IMR-90 (cell line): ENCODE data around the gene WASL. TPM values are rescaled to one million over a fixed set of nuclear protein-coding genes. Genes with fewer than 3 reads are reported as not detected.
A peak's percentile ranks its signal among the peaks of the same experiment; 100 is the strongest.

Source experiments
- ATAC-seq: fragments of 200-7000 bp; cut with Tn5 transposase; 2 replicates; pipeline ENCODE4 v1.9.1; 2020; ENCODE audit warnings: low read depth, mild to moderate bottlenecking, moderate library complexity
- BruUV-seq: library from RNA; stranded (reverse); fragments of 400-500 nt; replicated peaks from 2 replicates; lab custom pipeline; 2021; lab: Mats Ljungman, UMichigan
- CTCF ChIA-PET: fragments of 300-600 bp; formaldehyde crosslinking; extraction: SDS; loops from one replicate; lab custom pipeline; 2021; ENCODE audit warnings: antibody characterized with exemption; lab: Yijun Ruan, JAX
- POLR2A ChIA-PET: fragments of 300-600 bp; sonication (Branson Sonifier 250); formaldehyde crosslinking; loops from one replicate; lab custom pipeline; 2022; ENCODE audit warnings: antibody characterized with exemption; ENCODE audit not compliant: unreplicated experiment; lab: Charles Lee
- DNase-seq: peaks from one replicate; pipeline ENCODE4 v3.0.0; 2013
- H2AFZ ChIP-seq: replicated peaks from 2 replicates; pipeline ENCODE3; 2013; ENCODE audit warnings: low read length, mild to moderate bottlenecking; ENCODE audit not compliant: poor library complexity
- H2AK5ac ChIP-seq: 2 replicates; pipeline ENCODE4 v1.6.1; 2013; ENCODE audit warnings: low read depth, low read length, inconsistent platforms
- H2AK9ac ChIP-seq: replicated peaks from 2 replicates; pipeline ENCODE3; 2013; ENCODE audit warnings: mild to moderate bottlenecking, low read depth, low read length, moderate library complexity; ENCODE audit not compliant: poor library complexity
- H2BK120ac ChIP-seq: 2 replicates; pipeline ENCODE4 v1.6.1; 2013; ENCODE audit warnings: low read depth, low read length, inconsistent platforms
- H2BK15ac ChIP-seq: 3 replicates; pipeline ENCODE4 v1.6.1; 2013; ENCODE audit warnings: low read depth, low read length, inconsistent platforms
- H2BK20ac ChIP-seq: 2 replicates; pipeline ENCODE4 v1.6.1; 2013; ENCODE audit warnings: low read depth, mild to moderate bottlenecking, inconsistent platforms, low read length, moderate library complexity
- H2BK5ac ChIP-seq: 2 replicates; pipeline ENCODE4 v1.6.1; 2013; ENCODE audit warnings: mild to moderate bottlenecking, low read depth, low read length, inconsistent platforms; ENCODE audit not compliant: poor library complexity, severe bottlenecking
- H3K14ac ChIP-seq: replicated peaks from 2 replicates; pipeline ENCODE4 v1.6.1; 2013; ENCODE audit warnings: low read depth, low read length, inconsistent platforms
- H3K18ac ChIP-seq: 2 replicates; pipeline ENCODE4 v1.6.1; 2013; ENCODE audit warnings: low read depth, low read length, control low read depth
- H3K23ac ChIP-seq: 2 replicates; pipeline ENCODE4 v1.6.1; 2013; ENCODE audit warnings: low read depth, low read length, inconsistent platforms
- H3K27ac ChIP-seq: 2 replicates; pipeline ENCODE4 v1.5.1; 2013; ENCODE audit warnings: mild to moderate bottlenecking, control low read depth, low read length; ENCODE audit not compliant: insufficient read depth
- H3K27me3 ChIP-seq: 2 replicates; pipeline ENCODE4 v1.6.1; 2013; ENCODE audit warnings: low read length; ENCODE audit not compliant: control insufficient read depth, insufficient read depth
- H3K36me3 ChIP-seq: 2 replicates; pipeline ENCODE4 v1.6.1; 2013; ENCODE audit warnings: low read length, mixed read lengths; ENCODE audit not compliant: control insufficient read depth, insufficient read depth
- H3K4ac ChIP-seq: 2 replicates; pipeline ENCODE4 v1.6.1; 2013; ENCODE audit warnings: low read depth, low read length, inconsistent platforms
- H3K4me1 ChIP-seq: 2 replicates; pipeline ENCODE4 v1.6.1; 2013; ENCODE audit warnings: low read length, mixed read lengths; ENCODE audit not compliant: control insufficient read depth, insufficient read depth
- H3K4me2 ChIP-seq: 2 replicates; pipeline ENCODE4 v1.6.1; 2013; ENCODE audit warnings: low read depth, mild to moderate bottlenecking, control low read depth, low read length, moderate library complexity
- H3K4me3 ChIP-seq: 2 replicates; pipeline ENCODE4 v1.5.1; 2013; ENCODE audit warnings: low read depth, mild to moderate bottlenecking, control low read depth, low read length, moderate library complexity; ENCODE audit not compliant: insufficient read depth
- H3K56ac ChIP-seq: 2 replicates; pipeline ENCODE4 v1.6.1; 2013; ENCODE audit warnings: low read length, inconsistent platforms; ENCODE audit not compliant: insufficient read depth; ENCODE audit errors: extremely low read depth
- H3K79me1 ChIP-seq, 2 experiments: 2 replicates each; pipeline ENCODE4 v1.6.1; 2013; ENCODE audit warnings: low read length in 2 of 2, inconsistent platforms in 1 of 2, low read depth in 1 of 2
- H3K9ac ChIP-seq: 2 replicates; pipeline ENCODE4 v1.6.1; 2013; ENCODE audit warnings: low read depth, low read length, control low read depth
- H3K9me1 ChIP-seq: 2 replicates; pipeline ENCODE4 v1.6.1; 2013; ENCODE audit warnings: low read length, inconsistent platforms; ENCODE audit not compliant: insufficient read depth
- H3K9me3 ChIP-seq: 2 replicates; pipeline ENCODE4 v1.6.1; 2013; ENCODE audit warnings: low read length; ENCODE audit not compliant: control insufficient read depth, insufficient read depth
- H4K20me1 ChIP-seq: 2 replicates; pipeline ENCODE4 v1.6.1; 2013; ENCODE audit warnings: low read length, inconsistent platforms; ENCODE audit not compliant: insufficient read depth
- H4K5ac ChIP-seq: 2 replicates; pipeline ENCODE4 v1.6.1; 2013; ENCODE audit warnings: mild to moderate bottlenecking, low read depth, low read length, control low read depth
- H4K8ac ChIP-seq, 2 experiments: 2 replicates each; pipeline ENCODE4 v1.6.1; 2013; ENCODE audit warnings: low read depth in 2 of 2, low read length in 2 of 2, control low read depth in 1 of 2, inconsistent platforms in 1 of 2
- H4K91ac ChIP-seq: 2 replicates; pipeline ENCODE4 v1.6.1; 2013; ENCODE audit warnings: low read depth, low read length, inconsistent platforms; ENCODE audit not compliant: insufficient read depth
- BHLHE40 ChIP-seq: fragments of 150-350 bp; IDR thresholded peaks from 2 replicates; pipeline ENCODE4 v1.6.1; 2016; ENCODE audit warnings: mild to moderate bottlenecking, low read depth, low read length
- CHD1 ChIP-seq: IDR thresholded peaks from 2 replicates; pipeline ENCODE4 v1.6.1; 2012; ENCODE audit warnings: low read depth, low read length, improper control_type of control experiment
- ELK1 ChIP-seq: fragments of 150-350 bp; IDR thresholded peaks from 2 replicates; pipeline ENCODE4 v1.6.1; 2016; ENCODE audit warnings: low read depth, mild to moderate bottlenecking, low read length, moderate library complexity, borderline replicate concordance
- FOS ChIP-seq: fragments of 150-350 bp; IDR thresholded peaks from 2 replicates; pipeline ENCODE4 v1.6.1; 2016; ENCODE audit warnings: low read depth, low read length
- MAFK ChIP-seq: IDR thresholded peaks from 2 replicates; pipeline ENCODE4 v1.6.1; 2012; ENCODE audit warnings: low read depth, low read length, improper control_type of control experiment
- MXI1 ChIP-seq: IDR thresholded peaks from 2 replicates; pipeline ENCODE4 v1.6.1; 2012; ENCODE audit warnings: low read depth, mild to moderate bottlenecking, low read length, moderate library complexity, borderline replicate concordance
- NFE2L2 ChIP-seq: fragments of 150-350 bp; IDR thresholded peaks from 2 replicates; pipeline ENCODE4 v1.6.1; 2016; ENCODE audit warnings: low read depth, mild to moderate bottlenecking, low read length
- RAD21 ChIP-seq: IDR thresholded peaks from 2 replicates; pipeline ENCODE4 v1.6.1; 2012; ENCODE audit warnings: low read length, improper control_type of control experiment
- RCOR1 ChIP-seq: IDR thresholded peaks from 2 replicates; pipeline ENCODE4 v1.6.1; 2012; ENCODE audit warnings: mild to moderate bottlenecking, low read length, improper control_type of control experiment; ENCODE audit not compliant: insufficient replicate concordance
- RFX5 ChIP-seq: IDR thresholded peaks from 2 replicates; pipeline ENCODE4 v1.8.0; 2012; ENCODE audit warnings: low read depth, mild to moderate bottlenecking, low read length, moderate library complexity
- WGBS, 2 experiments: methylation state at CpG; one replicate each; pipeline versions ENCODE4 v1.1.5 to v1.1.7; 2013; ENCODE audit warnings: missing lambda C conversion rate in 2 of 2; ENCODE audit not compliant: insufficient read length in 1 of 2; ENCODE audit errors: extremely low coverage in 2 of 2; 5-methylcytosine and 5-hydroxymethylcytosine counted together
- dilution Hi-C: fragments of 300-500 bp; cut with HindIII; formaldehyde crosslinking; loops from one replicate; pipeline ENCODE4 v1.14.3; 2018; ENCODE audit warnings: low sequenced_read_pairs; ENCODE audit not compliant: unreplicated experiment
- in situ Hi-C: fragments of 300-500 bp; cut with MboI; formaldehyde crosslinking; loops from 3 replicates; pipeline ENCODE4 v1.14.3; 2019; ENCODE audit warnings: low sequenced_read_pairs, inconsistent platforms, mixed read lengths
- intact Hi-C: fragments of 100-400 bp; cut with micrococcal nuclease; formaldehyde crosslinking; loops from 2 replicates; pipeline ENCODE4 v1.10.0; 2022
- polyA plus RNA-seq, 3 experiments: library from polyadenylated mRNA; depleted of rRNA; stranded (reverse); fragments of >200 nt; gene quantifications; 2 replicates each; pipeline ENCODE4 v1.2.3, GENCODE V29; 2012; ENCODE audit warnings: low replicate concordance in 1 of 3
- total RNA-seq: library from RNA; depleted of rRNA; stranded (reverse); fragments of >200 nt; gene quantifications from 2 replicates; pipeline ENCODE4 v1.2.3, GENCODE V29; 2012

Gene WASL
- total and polyA plus RNA-seq, 2 of the 4 experiments (the other 2 are of a cell fraction), result 2.3 to 7.9 TPM

- ATAC-seq (no peak), DNase-seq (peak; percentile 25)
- H3K4me2 ChIP-seq, result no peak overlapping the region
- H3K27me3 ChIP-seq, result no peaks in the 10 kb centered on the region
- H2BK120ac ChIP-seq, result no peak overlapping the region
- H4K5ac ChIP-seq, result no peak overlapping the region
- no peak overlapping the region for H3K18ac ChIP-seq
- H3K4me1 ChIP-seq, result no peaks in the 10 kb centered on the region
- H3K4me3 ChIP-seq, result no peak overlapping the region
- peaks cover 4 to 10% of the 10 kb centered on the region in 2 experiments; a peak in 1 of 4 replicates for H3K79me1 ChIP-seq
- H2BK5ac ChIP-seq, result no peak overlapping the region
- H3K9me1 ChIP-seq, result no peaks in the 10 kb centered on the region
- no peak overlapping the region for H2BK20ac ChIP-seq
- ChIA-PET CTCF (interaction anchor here (0.6 kb wide), 1 partner anchor 20 kb away, joined by 5 read pairs; no protein-coding TSS in a partner anchor), POLR2A (no interaction called here)
- H4K20me1 ChIP-seq, result peaks cover 13% of the 10 kb centered on the region; the same call in 1 of the 2 replicates
- no peak overlapping the region for H3K4ac ChIP-seq
- TF ChIP-seq CHD1, result no peak
- no peak for TF ChIP-seq FOS
- no peak for TF ChIP-seq MAFK
- no peak for TF ChIP-seq MXI1
- no peak for TF ChIP-seq ELK1
- no peak for TF ChIP-seq BHLHE40
- TF ChIP-seq RAD21, result no peak
- no peak for TF ChIP-seq RCOR1
- TF ChIP-seq NFE2L2, result no peak
- no peak for TF ChIP-seq RFX5
- H3K27ac ChIP-seq, result no peak overlapping the region
- no CpG with 5 or more reads among the region's 1 CpG for WGBS, 2 experiments
- in situ Hi-C loops, result no loop called here
- BruUV-seq, result no TSS peak
- H2AK5ac ChIP-seq, result no peak overlapping the region
- no peak overlapping the region for H2BK15ac ChIP-seq
- no peaks in the 10 kb centered on the region for H3K36me3 ChIP-seq
- no peak overlapping the region for H4K8ac ChIP-seq
- H4K91ac ChIP-seq, result no peak overlapping the region
- no peak overlapping the region for H2AFZ ChIP-seq
- H3K9ac ChIP-seq, result no peak overlapping the region
- H3K56ac ChIP-seq, result no peak overlapping the region
- dilution Hi-C loops, result no loop called here
- no peaks in the 10 kb centered on the region for H3K9me3 ChIP-seq
- intact Hi-C loops, result loop anchor here (5.0 kb wide), 1 partner anchor 45 kb away; no protein-coding TSS in a partner anchor
- H3K14ac ChIP-seq, result no peak overlapping the region
- H3K23ac ChIP-seq, result no peak overlapping the region
- no peak overlapping the region for H2AK9ac ChIP-seq
Measured at GRCh38 chr7:123751821-123752220, 3.0 kb upstream of the WASL start.
